Activated CD4-positive, alpha-beta T cell treated with anti-CD3 and anti-CD28 coated beads, Interleukin-2, amount 10 ng/mL, durations not matched to agents 7 days and 5 days (primary cell): ENCODE results near the gene KRTAP10-7. TPM values are rescaled to one million over a fixed set of nuclear protein-coding genes. Genes with fewer than 3 reads are reported as not detected.

Experiments used
- total RNA-seq, 2 experiments: library from RNA; stranded (reverse); gene quantifications; one replicate each; pipeline ENCODE4 v1.2.3, GENCODE V29; 2021

KRTAP10-7 gene
- total RNA-seq, 2 experiments from 2014 or later = not detected

Other genes with a start within 250 kb of the KRTAP10-7 start
- 10 to 100 TPM; 13.9 to 15.2 TPM for gene TRPM2, start 247.0 kb upstream of the KRTAP10-7 start, total RNA-seq
- gene LRRC3, start 145.1 kb upstream of the KRTAP10-7 start, total RNA-seq = 1 to 10 TPM; 5.0 to 5.1 TPM
- gene KRTAP10-1, start 60.4 kb upstream of the KRTAP10-7 start, total RNA-seq = not detected
- not detected for gene KRTAP10-2, start 49.1 kb upstream of the KRTAP10-7 start, total RNA-seq
- gene KRTAP10-3, start 41.8 kb upstream of the KRTAP10-7 start, total RNA-seq = not detected
- gene KRTAP10-4, start 26.9 kb upstream of the KRTAP10-7 start, total RNA-seq = not detected
- gene KRTAP10-5, start 20.0 kb upstream of the KRTAP10-7 start, total RNA-seq = not detected
- gene KRTAP10-6, start 8.1 kb upstream of the KRTAP10-7 start, total RNA-seq = not detected
- gene KRTAP10-8, start 11.5 kb downstream of the KRTAP10-7 start, total RNA-seq = not detected
- gene KRTAP10-9, start 26.5 kb downstream of the KRTAP10-7 start, total RNA-seq = not detected
- not detected for gene KRTAP10-10, start 36.8 kb downstream of the KRTAP10-7 start, total RNA-seq
- gene KRTAP10-11, start 45.8 kb downstream of the KRTAP10-7 start, total RNA-seq = not detected
- not detected for gene KRTAP12-4, start 54.1 kb downstream of the KRTAP10-7 start, total RNA-seq
- gene KRTAP12-3, start 57.3 kb downstream of the KRTAP10-7 start, total RNA-seq = not detected
- not detected for gene KRTAP12-2, start 66.3 kb downstream of the KRTAP10-7 start, total RNA-seq
- not detected for gene KRTAP12-1, start 81.6 kb downstream of the KRTAP10-7 start, total RNA-seq
- gene KRTAP10-12, start 96.6 kb downstream of the KRTAP10-7 start, total RNA-seq = not detected
- not detected for gene TSPEAR, start 111.0 kb downstream of the KRTAP10-7 start, total RNA-seq
- gene UBE2G2, start 201.2 kb downstream of the KRTAP10-7 start, total RNA-seq = 100 to 1,000 TPM in 1 of 2 experiments, 10 to 100 TPM in 1; 95.8 to 103 TPM
- gene SUMO3, start 217.5 kb downstream of the KRTAP10-7 start, total RNA-seq = 10 to 100 TPM; 91.1 to 97.9 TPM